IPS-18c (cell line): ENCODE measurements around the gene TKTL1.
"Not testable (repeated sequence)": the region's sequence is repeated elsewhere in the genome, so short reads cannot be mapped to it uniquely, and the experiment has no call there.

Experiments
- H3K4me3 ChIP-seq: 2 replicates; pipeline ENCODE4 v1.7.0; 2013; ENCODE audit warnings: low read depth, mild to moderate bottlenecking, low read length, moderate library complexity; ENCODE audit not compliant: insufficient read depth
- H3K9me3 ChIP-seq: one replicate; pipeline ENCODE4 v1.6.1; 2013; ENCODE audit warnings: mild to moderate bottlenecking, low read length, moderate library complexity; ENCODE audit not compliant: control insufficient read depth, insufficient read depth

The TKTL1 gene

GRCh38 chrX:154328646-154329045 lies 33.1 kb downstream of the TKTL1 start:
- no peak overlapping the region for H3K4me3 ChIP-seq

GRCh38 chrX:154329294-154329693 lies 33.7 kb downstream of the TKTL1 start:
- peaks cover 10% of the 10 kb centered on the region for H3K9me3 ChIP-seq
- no peak overlapping the region for H3K4me3 ChIP-seq

More at GRCh38 chrX:154328646-154329045, 33.1 kb downstream of the TKTL1 start:
- H3K9me3 ChIP-seq = peaks cover 8% of the 10 kb centered on the region

GRCh38 chrX:154332561-154332960 lies 37.0 kb downstream of the TKTL1 start:
- peaks cover 6% of the 10 kb centered on the region for H3K9me3 ChIP-seq
- no peak overlapping the region for H3K4me3 ChIP-seq

GRCh38 chrX:154333116-154333515 lies 37.5 kb downstream of the TKTL1 start:
- Histone ChIP-seq H3K9me3 (peaks cover 6% of the 10 kb centered on the region), H3K4me3 (no peak overlapping the region)

GRCh38 chrX:154333837-154334271 lies 38.3 kb downstream of the TKTL1 start:
- peaks cover 3% of the 10 kb centered on the region for H3K9me3 ChIP-seq
- no peak overlapping the region for H3K4me3 ChIP-seq

GRCh38 chrX:154334496-154334895 lies 38.9 kb downstream of the TKTL1 start:
- peaks cover 2% of the 10 kb centered on the region for H3K9me3 ChIP-seq
- H3K4me3 ChIP-seq = no peak overlapping the region

- H3K9me3 ChIP-seq, H3K4me3 ChIP-seq: not testable (repeated sequence)
These were observed 46.1 kb downstream of the TKTL1 start for GRCh38 chrX:154341399-154342298.

- not testable (repeated sequence) for H3K4me3 ChIP-seq, H3K9me3 ChIP-seq
These were observed 47.5 kb downstream of the TKTL1 start for GRCh38 chrX:154343063-154343462.

GRCh38 chrX:154343620-154344019 lies 48.0 kb downstream of the TKTL1 start:
- H3K4me3 ChIP-seq, H3K9me3 ChIP-seq: not testable (repeated sequence)

GRCh38 chrX:154348114-154348531 lies 52.5 kb downstream of the TKTL1 start:
- H3K4me3 ChIP-seq = no peak overlapping the region
- H3K9me3 ChIP-seq = peaks cover 20% of the 10 kb centered on the region

GRCh38 chrX:154348646-154349358 lies 53.2 kb downstream of the TKTL1 start:
- Histone ChIP-seq H3K9me3 (peaks cover 23% of the 10 kb centered on the region), H3K4me3 (no peak overlapping the region)

GRCh38 chrX:154349359-154349935 lies 53.9 kb downstream of the TKTL1 start:
- Histone ChIP-seq H3K4me3 (no peak overlapping the region; the same call in 1 of the 2 replicates), H3K9me3 (peaks cover 25% of the 10 kb centered on the region)

- peaks cover 27% of the 10 kb centered on the region for H3K9me3 ChIP-seq
- H3K4me3 ChIP-seq = no peak overlapping the region; the same call in 1 of the 2 replicates
These were observed 54.4 kb downstream of the TKTL1 start for GRCh38 chrX:154349979-154350378.

- peaks cover 27% of the 10 kb centered on the region for H3K9me3 ChIP-seq
These were observed 55.0 kb downstream of the TKTL1 start for GRCh38 chrX:154350429-154351182.

GRCh38 chrX:154351183-154352011 lies 55.8 kb downstream of the TKTL1 start:
- no peak overlapping the region; the same call in 1 of the 2 replicates for H3K4me3 ChIP-seq
- H3K9me3 ChIP-seq = peaks cover 27% of the 10 kb centered on the region

More at GRCh38 chrX:154350429-154351182, 55.0 kb downstream of the TKTL1 start:
- no peak overlapping the region for H3K4me3 ChIP-seq

GRCh38 chrX:154352012-154352401 lies 56.4 kb downstream of the TKTL1 start:
- Histone ChIP-seq H3K9me3 (peaks cover 27% of the 10 kb centered on the region), H3K4me3 (no peak overlapping the region)
